IgD-negative memory B cell (primary cell): ENCODE data around the gene MRPS6. TPM values are rescaled to one million over a fixed set of nuclear protein-coding genes. Genes with fewer than 3 reads are reported as not detected.

Experiments used
- polyA plus RNA-seq: library from polyadenylated mRNA; unstranded; fragments of 300-500 nt; fragmentation: Illumina TruSeq; gene quantifications from one replicate; pipeline ENCODE4 v1.2.3, GENCODE V29; 2021

Gene MRPS6
- polyA plus RNA-seq, 1 donor from 2014 or later = 162 TPM

Other genes with a start within 250 kb of the MRPS6 start
- 342 TPM for gene ATP5PO, start 157.8 kb upstream of the MRPS6 start, polyA plus RNA-seq
- gene SLC5A3, start within 50 bp of the MRPS6 start, polyA plus RNA-seq = 0.93 TPM